ENCODE data around the gene RAB8B. TPM values are rescaled to one million over a fixed set of nuclear protein-coding genes. Genes with fewer than 3 reads are reported as not detected.
A peak's percentile ranks its signal among the peaks of the same experiment; 100 is the strongest.

Gene RAB8B
- total and polyA plus RNA-seq, 2 of the 13 experiments (the other 11 are each of a cell fraction or from before 2014, with no cell fraction given): 6.8 to 14.2 TPM

DNA sequence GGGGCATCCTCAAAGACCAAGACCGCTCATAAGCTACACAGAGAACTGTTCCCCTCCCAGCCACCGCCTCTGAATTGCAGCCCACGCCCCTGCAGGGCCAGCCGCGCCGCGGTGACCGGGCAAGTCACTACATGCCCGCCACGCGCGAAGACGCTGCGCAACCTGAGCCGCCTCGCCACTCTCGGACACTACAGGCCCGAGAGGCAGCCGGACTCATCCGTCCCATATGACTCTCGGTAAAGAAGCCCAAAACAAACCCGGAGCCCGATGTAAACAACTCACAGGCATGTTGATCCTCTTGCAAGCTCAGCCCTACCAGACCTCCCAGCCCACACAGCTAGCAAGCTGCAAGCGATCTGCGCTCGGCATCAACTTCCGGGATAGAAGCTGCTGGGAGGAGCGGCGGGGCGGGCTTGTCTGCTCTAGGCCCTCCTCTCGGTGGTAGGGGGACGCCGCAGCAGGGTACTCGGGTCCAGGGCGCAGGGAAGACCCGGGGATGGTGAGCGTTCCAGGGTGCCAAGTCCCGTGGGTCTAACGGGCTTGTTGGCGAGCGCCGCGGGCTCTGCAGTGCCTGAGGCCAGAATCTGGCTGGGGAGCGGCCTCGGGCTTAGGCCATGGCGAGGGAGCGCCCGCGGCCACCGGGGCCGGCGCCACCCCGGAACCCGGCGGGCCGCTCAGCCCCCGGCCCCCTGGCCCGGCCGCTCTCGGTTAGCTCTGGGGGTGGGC lies 32.1 kb upstream of the RAB8B start, which contains the start of gene RPS27L (continued):
- TF ChIP-seq PBX3 (CRISPR knock-in tag; IDR thresholded peaks at IDR 0.05; ENCODE audit: borderline replicate concordance) (peak; percentile 50; the same call in 1 of the 2 replicates), IRF9 (CRISPR knock-in tag; IDR thresholded peaks at IDR 0.05; ENCODE audit: borderline replicate concordance) (peak; percentile 84; the same call in 1 of the 2 replicates), NFE2L2 (IDR thresholded peaks at IDR 0.05; ENCODE audit: low read length) (no peak), RBM22 (optimal IDR thresholded peaks at IDR 0.05; ENCODE audit: low read length) (peak; percentile 35), SRSF9 (IDR thresholded peaks at IDR 0.05; ENCODE audit: borderline replicate concordance, insufficient read depth, low read depth, low read length, poor library complexity, severe bottlenecking) (no peak), BHLHE40 (IDR thresholded peaks at IDR 0.05; ENCODE audit: low read length) (no peak), MAFF (IDR thresholded peaks at IDR 0.05; ENCODE audit: low read depth, low read length) (0 out of 2 replicates have a peak, but pooled peaks have one; percentile 6), NR2F2 (IDR thresholded peaks at IDR 0.05; ENCODE audit: borderline replicate concordance, low read depth) (no peak; the same call in 1 of the 2 replicates), GMEB2 (CRISPR knock-in tag; IDR thresholded peaks at IDR 0.05; ENCODE audit: low read depth) (no peak), ZNF180 (CRISPR knock-in tag; IDR thresholded peaks at IDR 0.05; ENCODE audit: borderline replicate concordance, low read depth) (peak; percentile 76; the same call in 1 of the 2 replicates), PTBP1 (IDR thresholded peaks at IDR 0.05; ENCODE audit: low read depth, low read length, poor library complexity, severe bottlenecking) (no peak), NBN (conservative IDR thresholded peaks at IDR 0.05) (no peak), ESRRA (CRISPR knock-in tag; IDR thresholded peaks at IDR 0.05; ENCODE audit: low read depth) (0 out of 2 replicates have a peak, but pooled peaks have one; percentile 12), DMTF1 (CRISPR knock-in tag; IDR thresholded peaks at IDR 0.05) (no peak), PAX8 (CRISPR knock-in tag; IDR thresholded peaks at IDR 0.05; ENCODE audit: borderline replicate concordance) (no peak), TCF12 (IDR thresholded peaks at IDR 0.05) (no peak), TCF12 (CRISPR knock-in tag; IDR thresholded peaks at IDR 0.05) (no peak), ZNF234 (CRISPR knock-in tag; conservative IDR thresholded peaks at IDR 0.05) (no peak; the same call in 1 of the 2 replicates)
- TF ChIP-seq, protein P1, sequence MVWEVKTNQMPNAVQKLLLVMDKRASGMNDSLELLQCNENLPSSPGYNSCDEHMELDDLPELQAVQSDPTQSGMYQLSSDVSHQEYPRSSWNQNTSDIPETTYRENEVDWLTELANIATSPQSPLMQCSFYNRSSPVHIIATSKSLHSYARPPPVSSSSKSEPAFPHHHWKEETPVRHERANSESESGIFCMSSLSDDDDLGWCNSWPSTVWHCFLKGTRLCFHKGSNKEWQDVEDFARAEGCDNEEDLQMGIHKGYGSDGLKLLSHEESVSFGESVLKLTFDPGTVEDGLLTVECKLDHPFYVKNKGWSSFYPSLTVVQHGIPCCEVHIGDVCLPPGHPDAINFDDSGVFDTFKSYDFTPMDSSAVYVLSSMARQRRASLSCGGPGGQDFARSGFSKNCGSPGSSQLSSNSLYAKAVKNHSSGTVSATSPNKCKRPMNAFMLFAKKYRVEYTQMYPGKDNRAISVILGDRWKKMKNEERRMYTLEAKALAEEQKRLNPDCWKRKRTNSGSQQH (CRISPR knock-in tag; IDR thresholded peaks at IDR 0.05; ENCODE audit: low read depth): peak; percentile 93; the same call in 1 of the 2 replicates
- TF ChIP-seq, protein P2, sequence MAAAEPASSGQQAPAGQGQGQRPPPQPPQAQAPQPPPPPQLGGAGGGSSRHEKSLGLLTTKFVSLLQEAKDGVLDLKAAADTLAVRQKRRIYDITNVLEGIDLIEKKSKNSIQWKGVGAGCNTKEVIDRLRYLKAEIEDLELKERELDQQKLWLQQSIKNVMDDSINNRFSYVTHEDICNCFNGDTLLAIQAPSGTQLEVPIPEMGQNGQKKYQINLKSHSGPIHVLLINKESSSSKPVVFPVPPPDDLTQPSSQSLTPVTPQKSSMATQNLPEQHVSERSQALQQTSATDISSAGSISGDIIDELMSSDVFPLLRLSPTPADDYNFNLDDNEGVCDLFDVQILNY (CRISPR knock-in tag; conservative IDR thresholded peaks at IDR 0.05): peak; percentile 9; the same call in 1 of the 2 replicates

Data from HepG2 (cell line).